GM21619 (cell line): ENCODE results near the gene ABCD4.

Experiments
- ATAC-seq: cut with Tn5 transposase; IDR thresholded peaks from one replicate; pipeline ENCODE4 v1.9.1; 2021; ENCODE audit not compliant: unreplicated experiment

Gene ABCD4

GRCh38 chr14:74260525-74261233 lies 42.1 kb downstream of the ABCD4 start:
- no peak for ATAC-seq

- ATAC-seq, result no peak
These were observed 43.2 kb downstream of the ABCD4 start for GRCh38 chr14:74259513-74259912.

GRCh38 chr14:74258764-74259035 lies 44.0 kb downstream of the ABCD4 start:
- ATAC-seq, result no peak

- ATAC-seq, result no peak
These were observed 44.6 kb downstream of the ABCD4 start for GRCh38 chr14:74257941-74258763.

GRCh38 chr14:74257078-74257940 lies 45.4 kb downstream of the ABCD4 start:
- ATAC-seq, result no peak

- no peak for ATAC-seq
These were observed 47.5 kb downstream of the ABCD4 start for GRCh38 chr14:74255281-74255680.

- no peak for ATAC-seq
These were observed 53.0 kb downstream of the ABCD4 start for GRCh38 chr14:74249433-74250375.

- no peak for ATAC-seq
These were observed 54.7 kb downstream of the ABCD4 start for GRCh38 chr14:74248017-74248416.

- no peak for ATAC-seq
These were observed 56.2 kb downstream of the ABCD4 start for GRCh38 chr14:74246542-74246941.

- no peak for ATAC-seq
These were observed 57.4 kb downstream of the ABCD4 start for GRCh38 chr14:74245292-74245691.

GRCh38 chr14:74244115-74244514 lies 58.6 kb downstream of the ABCD4 start:
- ATAC-seq, result no peak

- ATAC-seq, result no peak
These were observed 59.7 kb downstream of the ABCD4 start for GRCh38 chr14:74243051-74243450.

GRCh38 chr14:74242780-74243042 lies 60.0 kb downstream of the ABCD4 start:
- no peak for ATAC-seq

GRCh38 chr14:74242021-74242779 lies 60.5 kb downstream of the ABCD4 start:
- ATAC-seq, result no peak

- ATAC-seq, result no peak
These were observed 61.1 kb downstream of the ABCD4 start for GRCh38 chr14:74241652-74242017.

GRCh38 chr14:74240794-74241651 lies 61.7 kb downstream of the ABCD4 start:
- no peak for ATAC-seq

- ATAC-seq, result no peak
These were observed 62.6 kb downstream of the ABCD4 start for GRCh38 chr14:74239848-74240793.
